ENCODE measurements around the gene NOL4L. TPM values are rescaled to one million over a fixed set of nuclear protein-coding genes. Genes with fewer than 3 reads are reported as not detected.

NOL4L gene
- total and polyA plus RNA-seq, 4 donors = 7.9 to 20.6 (median 12.2) TPM

- TF ChIP-seq CTCF (IDR thresholded peaks at IDR 0.05; ENCODE audit: control extremely low read depth, extremely low read depth) = no peak
- Histone ChIP-seq H3K4me1 (ENCODE audit: control insufficient read depth in 5 of 5, insufficient read depth in 5 of 5, low read length in 5 of 5) (peaks cover 0 to 4% (median 0%) of the 10 kb centered on the region in 5 donors), H3K36me3 (ENCODE audit: control insufficient read depth in 4 of 4, insufficient read depth in 4 of 4, low read length in 4 of 4) (no peaks in the 10 kb centered on the region), H3K9ac (ENCODE audit: insufficient read depth in 1 of 2, low read length in 2 of 2) (no peak overlapping the region), H3K27ac (ENCODE audit: low read depth in 1 of 2, low read length in 1 of 2) (no peak overlapping the region), H3K9me3 (ENCODE audit: control insufficient read depth in 4 of 4, insufficient read depth in 3 of 4, low read length in 3 of 4) (no peaks in the 10 kb centered on the region), H3K27me3 (ENCODE audit: control insufficient read depth in 3 of 3, insufficient read depth in 3 of 3, low read length in 2 of 3) (no peaks in the 10 kb centered on the region), H3K4me3 (no peak overlapping the region)
- 88 to 91% methylated on average over 9 of the region's 9 CpGs for WGBS, 2 donors
- DNase-seq (no peak), ATAC-seq (ENCODE audit: insufficient read depth, low FRiP score) (no peak)
These were observed 9.9 kb downstream of the NOL4L start for GRCh38 chr20:32575227-32575581.

GRCh38 chr20:32574296-32575226 lies 10.6 kb downstream of the NOL4L start:
- no peak for ATAC-seq (ENCODE audit: insufficient read depth, low FRiP score)
- Histone ChIP-seq H3K9ac (ENCODE audit: insufficient read depth in 1 of 2, low read length in 2 of 2) (no peak overlapping the region), H3K4me1 (ENCODE audit: control insufficient read depth in 5 of 5, insufficient read depth in 5 of 5, low read length in 5 of 5) (peaks cover 0 to 4% (median 0%) of the 10 kb centered on the region in 5 donors), H3K27ac (ENCODE audit: low read depth in 1 of 2, low read length in 1 of 2) (no peak overlapping the region), H3K27me3 (ENCODE audit: control insufficient read depth in 3 of 3, insufficient read depth in 3 of 3, low read length in 2 of 3) (no peaks in the 10 kb centered on the region), H3K4me3 (no peak overlapping the region), H3K9me3 (ENCODE audit: control insufficient read depth in 4 of 4, insufficient read depth in 3 of 4, low read length in 3 of 4) (no peaks in the 10 kb centered on the region), H3K36me3 (ENCODE audit: control insufficient read depth in 4 of 4, insufficient read depth in 4 of 4, low read length in 4 of 4) (no peaks in the 10 kb centered on the region)
- TF ChIP-seq CTCF (IDR thresholded peaks at IDR 0.05; ENCODE audit: control extremely low read depth, extremely low read depth) = no peak
- WGBS, 2 donors = 30 to 46% methylated on average over 34 of the region's 34 CpGs
- peak in 2 of 3 donors; percentile 20 to 27 for DNase-seq

- no peak overlapping the region for H3K9ac ChIP-seq (ENCODE audit: insufficient read depth in 1 of 2, low read length in 2 of 2)
- no peak overlapping the region for H3K27ac ChIP-seq (ENCODE audit: low read depth in 1 of 2, low read length in 1 of 2)
- no peak for DNase-seq
- no peaks in the 10 kb centered on the region for H3K9me3 ChIP-seq (ENCODE audit: control insufficient read depth in 4 of 4, insufficient read depth in 3 of 4, low read length in 3 of 4)
- no peaks in the 10 kb centered on the region for H3K36me3 ChIP-seq (ENCODE audit: control insufficient read depth in 4 of 4, insufficient read depth in 4 of 4, low read length in 4 of 4)
- peaks cover 0 to 4% (median 0%) of the 10 kb centered on the region in 5 donors for H3K4me1 ChIP-seq (ENCODE audit: control insufficient read depth in 5 of 5, insufficient read depth in 5 of 5, low read length in 5 of 5)
- no peak for TF ChIP-seq CTCF (IDR thresholded peaks at IDR 0.05; ENCODE audit: control extremely low read depth, extremely low read depth)
- H3K4me3 ChIP-seq = no peak overlapping the region
- 93 to 95% methylated on average over 6 of the region's 6 CpGs for WGBS, 2 donors
- H3K27me3 ChIP-seq (ENCODE audit: control insufficient read depth in 3 of 3, insufficient read depth in 3 of 3, low read length in 2 of 3) = no peaks in the 10 kb centered on the region
- ATAC-seq (ENCODE audit: insufficient read depth, low FRiP score) = no peak
These were observed 11.8 kb downstream of the NOL4L start for GRCh38 chr20:32573167-32573851.

Measured in lung (tissue), 12 donors.